K562 (cell line): ENCODE measurements around the gene PTGIS. TPM values are rescaled to one million over a fixed set of nuclear protein-coding genes. Genes with fewer than 3 reads are reported as not detected.
A peak's percentile ranks its signal among the peaks of the same experiment; 100 is the strongest.

Experiments
- ATAC-seq: fragments of 200-7000 bp; cut with Tn5 transposase; 3 replicates; pipeline ENCODE4 v1.9.1; 2020; ENCODE audit warnings: moderate library complexity
- BruUV-seq: library from RNA; stranded (reverse); fragments of 400-500 nt; replicated peaks from 2 replicates; lab custom pipeline; 2021; lab: Mats Ljungman, UMichigan
- CTCF ChIA-PET: fragments of 300-600 bp; formaldehyde crosslinking; extraction: SDS; loops from one replicate; lab custom pipeline; 2021; ENCODE audit warnings: low intra/inter-chr PET ratio; lab: Yijun Ruan, JAX
- POLR2A ChIA-PET: fragments of 300-600, 350-650 bp; sonication (Branson Sonifier 250); formaldehyde crosslinking; extraction: SDS; loops from one replicate; lab custom pipeline; 2021; ENCODE audit warnings: antibody characterized with exemption, inconsistent platforms; lab: Yijun Ruan, JAX
- DNase-seq, 4 experiments: peaks; one replicate each; pipeline versions ENCODE4 v3.0.0 to v3.0.0-alpha.2; 2011 to 2018; ENCODE audit warnings: low spot score in 3 of 4, mixed read lengths in 3 of 4; ENCODE audit errors: extremely low read depth in 1 of 4
- FAIRE-seq: peaks from 2 replicates; lab custom pipeline; 2011; peaks lifted over from hg19 to GRCh38; lab: Jason Lieb, UNC
- H2AFZ ChIP-seq: 2 replicates; pipeline ENCODE4 v1.6.0; 2011; ENCODE audit warnings: low read depth, low read length, control low read depth, inconsistent platforms
- H3K27ac ChIP-seq: fragments of 200-600 bp; 3 replicates; pipeline ENCODE4 v1.8.0; 2011; ENCODE audit warnings: low read depth, mild to moderate bottlenecking, control low read depth, inconsistent platforms, low read length, moderate library complexity, mixed read lengths; ENCODE audit errors: extremely low read depth
- H3K27me3 ChIP-seq, 2 experiments: fragments of 300-600 bp in 1 of 2; 2 replicates in 1 of 2; 3 replicates in 1 of 2; pipeline versions ENCODE4 v1.6.0 to v1.8.0; 2011; ENCODE audit warnings: inconsistent platforms in 2 of 2, low read length in 2 of 2, mild to moderate bottlenecking in 1 of 2, mixed read lengths in 1 of 2, moderate library complexity in 1 of 2; ENCODE audit not compliant: control insufficient read depth in 2 of 2, insufficient read depth in 2 of 2
- H3K36me3 ChIP-seq: fragments of 300-600 bp; 3 replicates; pipeline ENCODE4 v1.8.0; 2011; ENCODE audit warnings: mild to moderate bottlenecking, low read length, inconsistent platforms; ENCODE audit not compliant: control insufficient read depth, insufficient read depth
- H3K4me1 ChIP-seq, 2 experiments: fragments of 200-600 bp in 1 of 2; replicated peaks in 1 of 2; 2 replicates in 1 of 2; 3 replicates in 1 of 2; pipeline versions ENCODE4 v1.5.1 to v1.8.0; 2011; ENCODE audit warnings: inconsistent platforms in 2 of 2, low read length in 2 of 2, mild to moderate bottlenecking in 1 of 2, mixed read lengths in 1 of 2, moderate library complexity in 1 of 2; ENCODE audit not compliant: control insufficient read depth in 2 of 2, insufficient read depth in 2 of 2
- H3K4me2 ChIP-seq: 2 replicates; pipeline ENCODE4 v1.6.1; 2011; ENCODE audit warnings: low read length, control low read depth, inconsistent platforms, mixed read lengths; ENCODE audit not compliant: insufficient read depth
- H3K4me3 ChIP-seq: fragments of 200-600 bp; sonication (generic), shearing (Covaris generic); 2 replicates; pipeline ENCODE4 v1.5.1; 2016; ENCODE audit warnings: control low read depth, inconsistent platforms
- H3K79me2 ChIP-seq: fragments of 200-600 bp; 3 replicates; pipeline ENCODE4 v1.8.0; 2011; ENCODE audit warnings: low read length, inconsistent platforms; ENCODE audit not compliant: control insufficient read depth, insufficient read depth
- H3K9ac ChIP-seq, 2 experiments: 2 replicates each; pipeline versions ENCODE4 v1.6.0 to v1.6.1; 2011; ENCODE audit warnings: low read depth in 2 of 2, low read length in 2 of 2, control low read depth in 1 of 2, inconsistent platforms in 1 of 2, mild to moderate bottlenecking in 1 of 2, mixed read lengths in 1 of 2; ENCODE audit not compliant: insufficient read depth in 1 of 2
- H3K9me1 ChIP-seq: one replicate; pipeline ENCODE4 v1.6.0; 2011; ENCODE audit warnings: inconsistent platforms, mild to moderate bottlenecking, low read length, moderate library complexity; ENCODE audit not compliant: control insufficient read depth, insufficient read depth
- H3K9me3 ChIP-seq: replicated peaks from 2 replicates; pipeline ENCODE4 v1.5.1; 2011; ENCODE audit warnings: low read depth, low read length, inconsistent platforms; ENCODE audit not compliant: control insufficient read depth, insufficient read depth
- H4K20me1 ChIP-seq: replicated peaks from 2 replicates; pipeline ENCODE4 v1.6.1; 2011; ENCODE audit warnings: low read length, inconsistent platforms, mixed read lengths; ENCODE audit not compliant: control insufficient read depth, insufficient read depth
- ATF4 ChIP-seq: fragments of 450-650 bp; formaldehyde crosslinking; IDR thresholded peaks from 2 replicates; pipeline ENCODE4 v1.4.0; 2022; ENCODE audit warnings: mild to moderate bottlenecking, moderate library complexity
- E2F6 ChIP-seq, 2 experiments: IDR thresholded peaks; 2 replicates each; pipeline ENCODE4 v1.6.1; 2011; ENCODE audit warnings: borderline replicate concordance in 1 of 2, control low read depth in 1 of 2, low read depth in 1 of 2, low read length in 1 of 2, mild to moderate bottlenecking in 1 of 2, mixed read lengths in 1 of 2, moderate library complexity in 1 of 2; ENCODE audit not compliant: insufficient read depth in 1 of 2, insufficient read length in 1 of 2, poor library complexity in 1 of 2, severe bottlenecking in 1 of 2; ENCODE audit errors: extremely low read depth in 1 of 2
- ETV6 ChIP-seq, 3 experiments: fragments of 150-350 bp in 1 of 3; sonication (generic) in 1 of 3; formaldehyde crosslinking in 1 of 3; IDR thresholded peaks; 2 replicates each; pipeline versions ENCODE4 v1.6.1 to v1.8.0; 2014 to 2022; ENCODE audit warnings: borderline replicate concordance in 2 of 3, low read depth in 2 of 3, antibody characterized with exemption in 1 of 3, low read length in 1 of 3, mild to moderate bottlenecking in 1 of 3, missing genetic modification reagents in 1 of 3
- FOXM1 ChIP-seq, 2 experiments: fragments of 450-650 bp in 1 of 2; sonication (generic) in 1 of 2; formaldehyde crosslinking in 1 of 2; IDR thresholded peaks; 2 replicates each; pipeline versions ENCODE4 v1.6.1 to v1.9.0; 2017 to 2022; ENCODE audit warnings: low read depth in 2 of 2, mild to moderate bottlenecking in 2 of 2, missing genetic modification reagents in 1 of 2, moderate library complexity in 1 of 2
- JUN ChIP-seq, 2 experiments: sonication (generic) in 1 of 2; formaldehyde crosslinking in 1 of 2; IDR thresholded peaks; 2 replicates each; pipeline versions ENCODE4 v1.6.1 to v1.8.0; 2012 to 2022; ENCODE audit warnings: borderline replicate concordance in 2 of 2, mild to moderate bottlenecking in 2 of 2, improper control_type of control experiment in 1 of 2, low read depth in 1 of 2, low read length in 1 of 2, missing genetic modification reagents in 1 of 2
- KDM1A ChIP-seq, 2 experiments: fragments of 450-650 bp; IDR thresholded peaks; 2 replicates each; pipeline ENCODE4 v1.6.1; 2016; ENCODE audit warnings: mild to moderate bottlenecking in 2 of 2
- PTRF ChIP-seq: fragments of 450-650 bp; IDR thresholded peaks from 2 replicates; pipeline ENCODE4 v1.6.1; 2016; ENCODE audit warnings: mild to moderate bottlenecking, missing genetic modification characterization, missing compliant biosample characterization
- TEAD1 ChIP-seq, 2 experiments: fragments of 450-650 bp in 1 of 2; sonication (generic) in 1 of 2; formaldehyde crosslinking; IDR thresholded peaks; 2 replicates each; pipeline versions ENCODE4 v1.4.0 to v1.8.0; 2020 to 2022; ENCODE audit warnings: mild to moderate bottlenecking in 2 of 2, missing genetic modification reagents in 1 of 2
- YY1 ChIP-seq, 3 experiments: IDR thresholded peaks; 2 replicates each; pipeline ENCODE4 v1.6.1; 2011; ENCODE audit warnings: low read length in 2 of 3, mild to moderate bottlenecking in 2 of 3, moderate library complexity in 2 of 3, borderline replicate concordance in 1 of 3, control low read depth in 1 of 3, low read depth in 1 of 3; ENCODE audit not compliant: insufficient read depth in 3 of 3, insufficient replicate concordance in 2 of 3, control insufficient read depth in 1 of 3, insufficient read length in 1 of 3; ENCODE audit errors: extremely low read depth in 1 of 3
- WGBS: fragments of 100-300 bp; shearing (Covaris generic); methylation state at CpG from one replicate; pipeline ENCODE4 v1.1.6; 2016; ENCODE audit warnings: low coverage, mixed read lengths; ENCODE audit not compliant: insufficient coverage; ENCODE audit errors: missing lambda C conversion rate; 5-methylcytosine and 5-hydroxymethylcytosine counted together
- in situ Hi-C: fragments of 300-500 bp; cut with MboI; formaldehyde crosslinking; loops from 4 replicates; pipeline ENCODE4 v1.15.0; 2018; ENCODE audit warnings: inconsistent platforms, mixed read lengths
- intact Hi-C: fragments of 100-400 bp; cut with micrococcal nuclease; formaldehyde crosslinking; loops from 2 replicates; pipeline ENCODE4 v1.14.2; 2022
- polyA plus RNA-seq, 8 experiments: library from polyadenylated mRNA; depleted of rRNA in 4 of 8; stranded (reverse) in 5 of 8; unstranded in 3 of 8; fragments of >200 nt; fragmentation: Nextera tagmentation in 2 of 8; fragmentation: Illumina TruSeq in 1 of 8; extraction: Ambion mirVana in 2 of 8; extraction: Trizol in 1 of 8; gene quantifications; 2 replicates each; pipeline versions ENCODE4 v1.2.1 to v1.2.3, GENCODE V29; 2011 to 2014; ENCODE audit warnings: inconsistent platforms in 1 of 8, missing spikeins in 1 of 8
- total RNA-seq, 7 experiments: library from RNA; depleted of rRNA in 6 of 7; stranded (reverse); fragments of >200 nt in 6 of 7; fragmentation: Illumina TruSeq in 2 of 7; extraction: Trizol in 2 of 7; gene quantifications; 2 replicates each; pipeline versions ENCODE4 v1.2.1 to v1.2.3, GENCODE V29; 2011 to 2021; ENCODE audit warnings: low replicate concordance in 1 of 7

Gene PTGIS
- total and polyA plus RNA-seq, 9 of the 15 experiments (the other 6 are each of a cell fraction or from before 2014, with no cell fraction given): not detected

GRCh38 chr20:49510562-49511122 is 57.3 kb downstream of the PTGIS start:
- WGBS: under 1% methylated on average over 12 of the region's 12 CpGs
- FAIRE-seq (no peak), DNase-seq (no peak), ATAC-seq (no peak)
- Histone ChIP-seq H3K4me1 (no peaks in the 10 kb centered on the region; a peak in 1 of 5 replicates), H3K79me2 (no peaks in the 10 kb centered on the region), H3K4me3 (no peak overlapping the region), H3K27ac (no peak overlapping the region), H3K27me3 (peaks cover 13 to 49% of the 10 kb centered on the region in 2 experiments; a peak in 4 of 5 replicates), H3K4me2 (no peak overlapping the region), H2AFZ (no peak overlapping the region), H4K20me1 (no peaks in the 10 kb centered on the region; the same call in 1 of the 2 replicates), H3K9me1 (no peaks in the 10 kb centered on the region), H3K36me3 (no peaks in the 10 kb centered on the region), H3K9me3 (no peaks in the 10 kb centered on the region), H3K9ac (no peak overlapping the region)
- TF ChIP-seq YY1 (IDR thresholded peaks at IDR 0.05; ENCODE audit: borderline replicate concordance in 1 of 3, control insufficient read depth in 1 of 3, extremely low read depth in 1 of 3, insufficient read depth in 3 of 3, insufficient read length in 1 of 3, insufficient replicate concordance in 2 of 3, low read depth in 1 of 3, low read length in 2 of 3): no peak
- TF ChIP-seq JUN (IDR thresholded peaks at IDR 0.05; ENCODE audit: borderline replicate concordance, low read depth, low read length): no peak
- TF ChIP-seq JUN (CRISPR knock-in tag; IDR thresholded peaks at IDR 0.05; ENCODE audit: borderline replicate concordance): no peak
- no peak for TF ChIP-seq ETV6 (IDR thresholded peaks at IDR 0.05; ENCODE audit: borderline replicate concordance in 1 of 2, low read depth in 2 of 2, low read length in 1 of 2)
- TF ChIP-seq ETV6 (CRISPR knock-in tag; IDR thresholded peaks at IDR 0.05; ENCODE audit: borderline replicate concordance): no peak
- no peak for TF ChIP-seq FOXM1 (IDR thresholded peaks at IDR 0.05; ENCODE audit: low read depth)
- no peak for TF ChIP-seq FOXM1 (CRISPR knock-in tag; IDR thresholded peaks at IDR 0.05; ENCODE audit: low read depth)
- peak; percentile 7 to 42; a peak in 1 of 4 replicates for TF ChIP-seq KDM1A (IDR thresholded peaks at IDR 0.05)
- TF ChIP-seq ATF4 (CRISPR knock-in tag): no peak
- no peak for TF ChIP-seq PTRF (tag)
- no peak for TF ChIP-seq E2F6 (IDR thresholded peaks at IDR 0.05; ENCODE audit: borderline replicate concordance in 1 of 2, extremely low read depth in 1 of 2, insufficient read depth in 1 of 2, insufficient read length in 1 of 2, low read depth in 1 of 2, low read length in 1 of 2, poor library complexity in 1 of 2, severe bottlenecking in 1 of 2)
- no peak for TF ChIP-seq TEAD1 (CRISPR knock-in tag; IDR thresholded peaks at IDR 0.05)
- in situ Hi-C loops (loop anchor here (10.0 kb wide), 1 partner anchor 176 kb away; no protein-coding TSS in a partner anchor), intact Hi-C loops (no loop called here)
- POLR2A ChIA-PET: interaction anchor here (1.0 kb wide), 1 partner anchor 22 kb away, joined by 3 read pairs; no protein-coding TSS in a partner anchor
- BruUV-seq: no TSS peak
- CTCF ChIA-PET: interaction anchor here (1.6 to 3.1 kb wide), 2 partner anchors 177 to 178 kb away, joined by 3 to 36 read pairs; no protein-coding TSS in a partner anchor
